Loucy (cell line): ENCODE results near the gene FMN1.

Experiments
- EZH2phosphoT487 ChIP-seq: fragments of 200-600 bp; IDR thresholded peaks from 2 replicates; pipeline ENCODE4 v1.6.1; 2018; ENCODE audit warnings: antibody characterized with exemption, mild to moderate bottlenecking, moderate library complexity, borderline replicate concordance
- TF ChIP-seq, protein P1 (sequence below): fragments of 200-600 bp; sonication (generic); conservative IDR thresholded peaks from 2 replicates; pipeline ENCODE4 v1.5.1; 2014; ENCODE audit warnings: mild to moderate bottlenecking, antibody characterized with exemption, low read length

DNA sequence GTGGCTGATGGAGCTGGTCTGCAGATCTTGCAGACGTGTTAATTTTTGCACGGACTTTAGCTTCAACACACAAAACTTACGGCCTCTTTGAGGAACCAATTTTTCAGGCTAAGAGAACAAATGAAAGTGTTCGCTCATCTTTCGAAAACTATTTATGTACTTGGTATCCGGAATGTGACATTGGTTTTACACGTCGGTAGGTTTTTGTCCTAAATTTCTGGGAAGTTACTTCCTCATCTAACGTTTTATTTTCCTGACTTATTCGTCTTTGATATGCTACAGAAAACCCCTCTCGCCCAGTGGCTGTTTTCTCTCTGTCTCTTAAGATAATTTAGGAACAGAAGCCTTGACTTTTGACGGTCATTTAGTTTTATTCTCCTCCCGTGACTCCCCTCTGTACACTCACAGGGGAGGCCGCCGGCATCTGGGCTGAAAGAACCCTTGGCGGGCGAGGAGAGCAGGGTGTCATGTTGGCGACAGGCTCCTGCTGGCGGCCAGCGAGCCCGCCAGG lies 477.5 kb downstream of the FMN1 start:
- TF ChIP-seq, protein P1, sequence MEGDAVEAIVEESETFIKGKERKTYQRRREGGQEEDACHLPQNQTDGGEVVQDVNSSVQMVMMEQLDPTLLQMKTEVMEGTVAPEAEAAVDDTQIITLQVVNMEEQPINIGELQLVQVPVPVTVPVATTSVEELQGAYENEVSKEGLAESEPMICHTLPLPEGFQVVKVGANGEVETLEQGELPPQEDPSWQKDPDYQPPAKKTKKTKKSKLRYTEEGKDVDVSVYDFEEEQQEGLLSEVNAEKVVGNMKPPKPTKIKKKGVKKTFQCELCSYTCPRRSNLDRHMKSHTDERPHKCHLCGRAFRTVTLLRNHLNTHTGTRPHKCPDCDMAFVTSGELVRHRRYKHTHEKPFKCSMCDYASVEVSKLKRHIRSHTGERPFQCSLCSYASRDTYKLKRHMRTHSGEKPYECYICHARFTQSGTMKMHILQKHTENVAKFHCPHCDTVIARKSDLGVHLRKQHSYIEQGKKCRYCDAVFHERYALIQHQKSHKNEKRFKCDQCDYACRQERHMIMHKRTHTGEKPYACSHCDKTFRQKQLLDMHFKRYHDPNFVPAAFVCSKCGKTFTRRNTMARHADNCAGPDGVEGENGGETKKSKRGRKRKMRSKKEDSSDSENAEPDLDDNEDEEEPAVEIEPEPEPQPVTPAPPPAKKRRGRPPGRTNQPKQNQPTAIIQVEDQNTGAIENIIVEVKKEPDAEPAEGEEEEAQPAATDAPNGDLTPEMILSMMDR: no peak
- TF ChIP-seq EZH2phosphoT487: no peak
